IMR-90 (cell line): ENCODE data around the gene R3HDM2. TPM values are rescaled to one million over a fixed set of nuclear protein-coding genes. Genes with fewer than 3 reads are reported as not detected.

Experiments
- ATAC-seq: fragments of 200-7000 bp; cut with Tn5 transposase; 2 replicates; pipeline ENCODE4 v1.9.1; 2020; ENCODE audit warnings: low read depth, mild to moderate bottlenecking, moderate library complexity
- BruUV-seq: library from RNA; stranded (reverse); fragments of 400-500 nt; replicated peaks from 2 replicates; lab custom pipeline; 2021; lab: Mats Ljungman, UMichigan
- CTCF ChIA-PET: fragments of 300-600 bp; formaldehyde crosslinking; extraction: SDS; loops from one replicate; lab custom pipeline; 2021; ENCODE audit warnings: antibody characterized with exemption; lab: Yijun Ruan, JAX
- POLR2A ChIA-PET: fragments of 300-600 bp; sonication (Branson Sonifier 250); formaldehyde crosslinking; loops from one replicate; lab custom pipeline; 2022; ENCODE audit warnings: antibody characterized with exemption; ENCODE audit not compliant: unreplicated experiment; lab: Charles Lee
- DNase-seq: peaks from one replicate; pipeline ENCODE4 v3.0.0; 2013
- H2AFZ ChIP-seq: replicated peaks from 2 replicates; pipeline ENCODE3; 2013; ENCODE audit warnings: low read length, mild to moderate bottlenecking; ENCODE audit not compliant: poor library complexity
- H2AK5ac ChIP-seq: 2 replicates; pipeline ENCODE4 v1.6.1; 2013; ENCODE audit warnings: low read depth, low read length, inconsistent platforms
- H2AK9ac ChIP-seq: replicated peaks from 2 replicates; pipeline ENCODE3; 2013; ENCODE audit warnings: mild to moderate bottlenecking, low read depth, low read length, moderate library complexity; ENCODE audit not compliant: poor library complexity
- H2BK120ac ChIP-seq: 2 replicates; pipeline ENCODE4 v1.6.1; 2013; ENCODE audit warnings: low read depth, low read length, inconsistent platforms
- H2BK15ac ChIP-seq: 3 replicates; pipeline ENCODE4 v1.6.1; 2013; ENCODE audit warnings: low read depth, low read length, inconsistent platforms
- H2BK20ac ChIP-seq: 2 replicates; pipeline ENCODE4 v1.6.1; 2013; ENCODE audit warnings: low read depth, mild to moderate bottlenecking, inconsistent platforms, low read length, moderate library complexity
- H2BK5ac ChIP-seq: 2 replicates; pipeline ENCODE4 v1.6.1; 2013; ENCODE audit warnings: mild to moderate bottlenecking, low read depth, low read length, inconsistent platforms; ENCODE audit not compliant: poor library complexity, severe bottlenecking
- H3K14ac ChIP-seq: replicated peaks from 2 replicates; pipeline ENCODE4 v1.6.1; 2013; ENCODE audit warnings: low read depth, low read length, inconsistent platforms
- H3K18ac ChIP-seq: 2 replicates; pipeline ENCODE4 v1.6.1; 2013; ENCODE audit warnings: low read depth, low read length, control low read depth
- H3K23ac ChIP-seq: 2 replicates; pipeline ENCODE4 v1.6.1; 2013; ENCODE audit warnings: low read depth, low read length, inconsistent platforms
- H3K27ac ChIP-seq: 2 replicates; pipeline ENCODE4 v1.5.1; 2013; ENCODE audit warnings: mild to moderate bottlenecking, control low read depth, low read length; ENCODE audit not compliant: insufficient read depth
- H3K27me3 ChIP-seq: 2 replicates; pipeline ENCODE4 v1.6.1; 2013; ENCODE audit warnings: low read length; ENCODE audit not compliant: control insufficient read depth, insufficient read depth
- H3K36me3 ChIP-seq: 2 replicates; pipeline ENCODE4 v1.6.1; 2013; ENCODE audit warnings: low read length, mixed read lengths; ENCODE audit not compliant: control insufficient read depth, insufficient read depth
- H3K4ac ChIP-seq: 2 replicates; pipeline ENCODE4 v1.6.1; 2013; ENCODE audit warnings: low read depth, low read length, inconsistent platforms
- H3K4me1 ChIP-seq: 2 replicates; pipeline ENCODE4 v1.6.1; 2013; ENCODE audit warnings: low read length, mixed read lengths; ENCODE audit not compliant: control insufficient read depth, insufficient read depth
- H3K4me2 ChIP-seq: 2 replicates; pipeline ENCODE4 v1.6.1; 2013; ENCODE audit warnings: low read depth, mild to moderate bottlenecking, control low read depth, low read length, moderate library complexity
- H3K4me3 ChIP-seq: 2 replicates; pipeline ENCODE4 v1.5.1; 2013; ENCODE audit warnings: low read depth, mild to moderate bottlenecking, control low read depth, low read length, moderate library complexity; ENCODE audit not compliant: insufficient read depth
- H3K56ac ChIP-seq: 2 replicates; pipeline ENCODE4 v1.6.1; 2013; ENCODE audit warnings: low read length, inconsistent platforms; ENCODE audit not compliant: insufficient read depth; ENCODE audit errors: extremely low read depth
- H3K79me1 ChIP-seq, 2 experiments: 2 replicates each; pipeline ENCODE4 v1.6.1; 2013; ENCODE audit warnings: low read length in 2 of 2, inconsistent platforms in 1 of 2, low read depth in 1 of 2
- H3K9ac ChIP-seq: 2 replicates; pipeline ENCODE4 v1.6.1; 2013; ENCODE audit warnings: low read depth, low read length, control low read depth
- H3K9me1 ChIP-seq: 2 replicates; pipeline ENCODE4 v1.6.1; 2013; ENCODE audit warnings: low read length, inconsistent platforms; ENCODE audit not compliant: insufficient read depth
- H3K9me3 ChIP-seq: 2 replicates; pipeline ENCODE4 v1.6.1; 2013; ENCODE audit warnings: low read length; ENCODE audit not compliant: control insufficient read depth, insufficient read depth
- H4K20me1 ChIP-seq: 2 replicates; pipeline ENCODE4 v1.6.1; 2013; ENCODE audit warnings: low read length, inconsistent platforms; ENCODE audit not compliant: insufficient read depth
- H4K5ac ChIP-seq: 2 replicates; pipeline ENCODE4 v1.6.1; 2013; ENCODE audit warnings: mild to moderate bottlenecking, low read depth, low read length, control low read depth
- H4K8ac ChIP-seq, 2 experiments: 2 replicates each; pipeline ENCODE4 v1.6.1; 2013; ENCODE audit warnings: low read depth in 2 of 2, low read length in 2 of 2, control low read depth in 1 of 2, inconsistent platforms in 1 of 2
- H4K91ac ChIP-seq: 2 replicates; pipeline ENCODE4 v1.6.1; 2013; ENCODE audit warnings: low read depth, low read length, inconsistent platforms; ENCODE audit not compliant: insufficient read depth
- ELK1 ChIP-seq: fragments of 150-350 bp; IDR thresholded peaks from 2 replicates; pipeline ENCODE4 v1.6.1; 2016; ENCODE audit warnings: low read depth, mild to moderate bottlenecking, low read length, moderate library complexity, borderline replicate concordance
- FOS ChIP-seq: fragments of 150-350 bp; IDR thresholded peaks from 2 replicates; pipeline ENCODE4 v1.6.1; 2016; ENCODE audit warnings: low read depth, low read length
- NFE2L2 ChIP-seq: fragments of 150-350 bp; IDR thresholded peaks from 2 replicates; pipeline ENCODE4 v1.6.1; 2016; ENCODE audit warnings: low read depth, mild to moderate bottlenecking, low read length
- RAD21 ChIP-seq: IDR thresholded peaks from 2 replicates; pipeline ENCODE4 v1.6.1; 2012; ENCODE audit warnings: low read length, improper control_type of control experiment
- SMC3 ChIP-seq: fragments of 150-350 bp; IDR thresholded peaks from 2 replicates; pipeline ENCODE4 v1.6.1; 2016; ENCODE audit warnings: low read depth, mild to moderate bottlenecking, antibody characterized with exemption, low read length, moderate library complexity
- WGBS, 2 experiments: methylation state at CpG; one replicate each; pipeline versions ENCODE4 v1.1.5 to v1.1.7; 2013; ENCODE audit warnings: missing lambda C conversion rate in 2 of 2; ENCODE audit not compliant: insufficient read length in 1 of 2; ENCODE audit errors: extremely low coverage in 2 of 2; 5-methylcytosine and 5-hydroxymethylcytosine counted together
- dilution Hi-C: fragments of 300-500 bp; cut with HindIII; formaldehyde crosslinking; loops from one replicate; pipeline ENCODE4 v1.14.3; 2018; ENCODE audit warnings: low sequenced_read_pairs; ENCODE audit not compliant: unreplicated experiment
- in situ Hi-C: fragments of 300-500 bp; cut with MboI; formaldehyde crosslinking; loops from 3 replicates; pipeline ENCODE4 v1.14.3; 2019; ENCODE audit warnings: low sequenced_read_pairs, inconsistent platforms, mixed read lengths
- intact Hi-C: fragments of 100-400 bp; cut with micrococcal nuclease; formaldehyde crosslinking; loops from 2 replicates; pipeline ENCODE4 v1.10.0; 2022
- polyA plus RNA-seq, 3 experiments: library from polyadenylated mRNA; depleted of rRNA; stranded (reverse); fragments of >200 nt; gene quantifications; 2 replicates each; pipeline ENCODE4 v1.2.3, GENCODE V29; 2012; ENCODE audit warnings: low replicate concordance in 1 of 3
- total RNA-seq: library from RNA; depleted of rRNA; stranded (reverse); fragments of >200 nt; gene quantifications from 2 replicates; pipeline ENCODE4 v1.2.3, GENCODE V29; 2012

The R3HDM2 gene
- total and polyA plus RNA-seq, 2 of the 4 experiments (the other 2 are of a cell fraction), result 7.5 to 28.4 TPM

GRCh38 chr12:57397441-57397840 is 33.4 kb downstream of the R3HDM2 start:
- H4K91ac ChIP-seq, result no peak overlapping the region
- no peak for ATAC-seq
- H3K79me1 ChIP-seq, result peaks cover 16 to 45% of the 10 kb centered on the region in 2 experiments
- no peaks in the 10 kb centered on the region for H4K20me1 ChIP-seq
- intact Hi-C loops (no loop called here), dilution Hi-C loops (no loop called here), in situ Hi-C loops (no loop called here)
- H3K23ac ChIP-seq, result no peak overlapping the region
- no peak overlapping the region for H3K4ac ChIP-seq
- H2AFZ ChIP-seq, result no peak overlapping the region
- H3K4me1 ChIP-seq, result no peaks in the 10 kb centered on the region
- H2BK20ac ChIP-seq, result no peak overlapping the region
- H2AK5ac ChIP-seq, result no peak overlapping the region
- no peak overlapping the region for H2BK120ac ChIP-seq
- H3K9ac ChIP-seq, result no peak overlapping the region
- no peak overlapping the region for H3K4me2 ChIP-seq
- H2BK5ac ChIP-seq, result no peak overlapping the region
- no peak overlapping the region for H3K27ac ChIP-seq
- H3K4me3 ChIP-seq, result no peak overlapping the region
- ChIA-PET POLR2A (no interaction called here), CTCF (interaction anchor here (1.8 kb wide), 1 partner anchor 8 kb away, joined by 7 read pairs; no protein-coding TSS in a partner anchor)
- H3K56ac ChIP-seq, result no peak overlapping the region
- H4K5ac ChIP-seq, result no peak overlapping the region
- no peak overlapping the region for H4K8ac ChIP-seq
- H3K9me1 ChIP-seq, result peaks cover 3% of the 10 kb centered on the region; the same call in 1 of the 2 replicates
- no peaks in the 10 kb centered on the region for H3K27me3 ChIP-seq
- no peak overlapping the region for H3K14ac ChIP-seq
- no peak for TF ChIP-seq ELK1
- no peak for TF ChIP-seq SMC3
- TF ChIP-seq FOS, result no peak
- TF ChIP-seq RAD21, result no peak
- no peak for TF ChIP-seq NFE2L2
- no peak overlapping the region for H3K18ac ChIP-seq
- no peak overlapping the region for H2BK15ac ChIP-seq
- peaks cover 5% of the 10 kb centered on the region; the same call in 1 of the 2 replicates for H3K36me3 ChIP-seq
- no peak for DNase-seq
- H2AK9ac ChIP-seq, result no peak overlapping the region
- no CpG with 5 or more reads among the region's 2 CpGs for WGBS, 2 experiments
- H3K9me3 ChIP-seq, result no peaks in the 10 kb centered on the region
- BruUV-seq, result no TSS peak
